Esophagus muscularis mucosa (tissue), 4 donors: ENCODE data around the gene CEP170. TPM values are rescaled to one million over a fixed set of nuclear protein-coding genes. Genes with fewer than 3 reads are reported as not detected.

Experiments used
- DNase-seq: peaks from one replicate; pipeline ENCODE4 v3.0.0-alpha.2; 2017; ENCODE audit errors: extremely low spot score
- H3K27ac ChIP-seq, 4 donors: fragments of 200-600 bp; sonication (generic); replicated peaks in 1 of 4; 1 replicate in 3 of 4; 2 replicates in 1 of 4; pipeline ENCODE4 v1.5.1; 2016 to 2019; ENCODE audit warnings: mild to moderate bottlenecking in 1 of 4
- H3K27me3 ChIP-seq, 4 donors: fragments of 200-600 bp; sonication (generic); one replicate each; pipeline versions ENCODE4 v1.5.1 to v1.6.0; 2016 to 2019
- H3K36me3 ChIP-seq, 4 donors: fragments of 200-600 bp; sonication (generic); one replicate each; pipeline ENCODE4 v1.5.1; 2016 to 2019
- H3K4me1 ChIP-seq, 4 donors: fragments of 200-600 bp; sonication (generic); one replicate each; pipeline ENCODE4 v1.5.1; 2016 to 2019
- H3K4me3 ChIP-seq, 4 donors: fragments of 200-600 bp; sonication (generic); 1 replicate in 2 of 4; 2 replicates in 2 of 4; pipeline ENCODE4 v1.5.1; 2016 to 2019; ENCODE audit warnings: mild to moderate bottlenecking in 4 of 4, moderate library complexity in 1 of 4
- H3K9me3 ChIP-seq, 4 donors: fragments of 200-600 bp; sonication (generic); 1 replicate in 3 of 4; 2 replicates in 1 of 4; pipeline ENCODE4 v1.5.1; 2016 to 2019
- CTCF ChIP-seq, 3 experiments: fragments of 200-600 bp in 2 of 3; fragments of 450-650 bp in 1 of 3; sonication (generic) in 2 of 3; IDR thresholded peaks; one replicate each; pipeline ENCODE4 v1.5.1; 2017 to 2019; ENCODE audit warnings: antibody characterized with exemption in 3 of 3, mild to moderate bottlenecking in 2 of 3, moderate library complexity in 1 of 3
- EP300 ChIP-seq: sonication (generic); formaldehyde crosslinking; IDR thresholded peaks from one replicate; pipeline ENCODE4 v1.6.1; 2017; ENCODE audit warnings: antibody characterized with exemption
- POLR2A ChIP-seq: fragments of 450-650 bp; IDR thresholded peaks from one replicate; pipeline ENCODE4 v1.6.1; 2017; ENCODE audit warnings: antibody characterized with exemption, moderate library complexity, mild to moderate bottlenecking, low read depth
- POLR2AphosphoS5 ChIP-seq, 2 donors: sonication (generic); formaldehyde crosslinking; IDR thresholded peaks; one replicate each; pipeline ENCODE4 v1.6.1; 2017; ENCODE audit warnings: antibody characterized with exemption in 2 of 2
- WGBS: methylation state at CpG from one replicate; pipeline ENCODE4 v1.1.5; 2018; 5-methylcytosine and 5-hydroxymethylcytosine counted together
- intact Hi-C: fragments of 100-400 bp; cut with DNase I; formaldehyde crosslinking; loops from one replicate; pipeline ENCODE4 v1.15.1; 2023
- total RNA-seq, 4 donors: library from RNA; depleted of rRNA; stranded (reverse); fragments of >200 nt; gene quantifications; one replicate each; pipeline versions ENCODE4 v1.1.0 to v1.2.1, GENCODE V29; 2016

The CEP170 gene
- total RNA-seq, 4 donors from 2014 or later: 22.2 to 36.0 (median 30.9) TPM

- no peaks in the 10 kb centered on the region for H3K27me3 ChIP-seq
- no peaks in the 10 kb centered on the region for H3K36me3 ChIP-seq
- H3K4me3 ChIP-seq: no peak overlapping the region
- intact Hi-C loops: no loop called here
- DNase-seq: no peak
- TF ChIP-seq CTCF (IDR thresholded peaks at IDR 0.05) (no peak), POLR2AphosphoS5 (IDR thresholded peaks at IDR 0.05) (no peak), POLR2A (no peak), EP300 (no peak)
- peaks cover 0 to 20% (median 18%) of the 10 kb centered on the region in 4 donors for H3K9me3 ChIP-seq
- H3K4me1 ChIP-seq: peaks cover 22 to 31% (median 28%) of the 10 kb centered on the region in 4 donors
- whole genome bisulfite sequencing: 49% methylated on average over 4 of the region's 4 CpGs
- H3K27ac ChIP-seq: no peak overlapping the region
Measured at GRCh38 chr1:243234978-243235647, 20.0 kb downstream of the CEP170 start.

- H3K9me3 ChIP-seq: peaks cover 0 to 27% (median 24%) of the 10 kb centered on the region in 4 donors
- TF ChIP-seq POLR2AphosphoS5 (IDR thresholded peaks at IDR 0.05): no peak
- no peak for TF ChIP-seq EP300
- no peak for TF ChIP-seq POLR2A
- no peak for TF ChIP-seq CTCF (IDR thresholded peaks at IDR 0.05)
- no peaks in the 10 kb centered on the region for H3K36me3 ChIP-seq
- intact Hi-C loops: no loop called here
- H3K4me1 ChIP-seq: peaks cover 22 to 31% (median 28%) of the 10 kb centered on the region in 4 donors
- no peak for DNase-seq
- no peak overlapping the region for H3K27ac ChIP-seq
- H3K27me3 ChIP-seq: no peaks in the 10 kb centered on the region
- no peak overlapping the region for H3K4me3 ChIP-seq
- 91% methylated on average over 2 of the region's 2 CpGs for WGBS
Measured at GRCh38 chr1:243233908-243234307, 21.2 kb downstream of the CEP170 start.

- DNase-seq: no peak
- peaks cover 0 to 27% (median 24%) of the 10 kb centered on the region in 4 donors for H3K9me3 ChIP-seq
- TF ChIP-seq CTCF (IDR thresholded peaks at IDR 0.05) (no peak), EP300 (no peak), POLR2A (no peak), POLR2AphosphoS5 (IDR thresholded peaks at IDR 0.05) (no peak)
- H3K4me3 ChIP-seq: no peak overlapping the region
- no peak overlapping the region for H3K27ac ChIP-seq
- intact Hi-C loops: no loop called here
- no peaks in the 10 kb centered on the region for H3K27me3 ChIP-seq
- H3K4me1 ChIP-seq: peaks cover 11 to 17% (median 15%) of the 10 kb centered on the region in 4 donors
- no peaks in the 10 kb centered on the region for H3K36me3 ChIP-seq
Measured at GRCh38 chr1:243230914-243231313, 24.2 kb downstream of the CEP170 start.

- TF ChIP-seq POLR2AphosphoS5 (IDR thresholded peaks at IDR 0.05): no peak
- TF ChIP-seq CTCF (IDR thresholded peaks at IDR 0.05): no peak
- TF ChIP-seq EP300: no peak
- TF ChIP-seq POLR2A: no peak
- WGBS: 88% methylated on average over 1 of the region's 1 CpG
- no peaks in the 10 kb centered on the region for H3K27me3 ChIP-seq
- no peak overlapping the region for H3K4me3 ChIP-seq
- peaks cover 0 to 27% (median 24%) of the 10 kb centered on the region in 4 donors for H3K9me3 ChIP-seq
- H3K4me1 ChIP-seq: peaks cover 0 to 11% (median 5%) of the 10 kb centered on the region in 4 donors
- DNase-seq: no peak
- intact Hi-C loops: no loop called here
- H3K27ac ChIP-seq: no peak overlapping the region
- no peaks in the 10 kb centered on the region for H3K36me3 ChIP-seq
Measured at GRCh38 chr1:243229526-243229925, 25.6 kb downstream of the CEP170 start.

- TF ChIP-seq POLR2A: no peak
- TF ChIP-seq EP300: no peak
- TF ChIP-seq POLR2AphosphoS5 (IDR thresholded peaks at IDR 0.05): no peak
- no peak for TF ChIP-seq CTCF (IDR thresholded peaks at IDR 0.05)
- peaks cover 0 to 5% (median 2%) of the 10 kb centered on the region in 4 donors for H3K4me1 ChIP-seq
- no peak for DNase-seq
- H3K4me3 ChIP-seq: no peak overlapping the region
- 81% methylated on average over 2 of the region's 2 CpGs for WGBS
- intact Hi-C loops: no loop called here
- no peak overlapping the region for H3K27ac ChIP-seq
- H3K27me3 ChIP-seq: no peaks in the 10 kb centered on the region
- H3K36me3 ChIP-seq: peaks cover 0 to 10% (median 3%) of the 10 kb centered on the region in 4 donors
- H3K9me3 ChIP-seq: peaks cover 0 to 27% (median 24%) of the 10 kb centered on the region in 4 donors
Measured at GRCh38 chr1:243227622-243228021, 27.5 kb downstream of the CEP170 start.
